Endothelial cell of umbilical vein (primary cell): ENCODE data around the gene DGKG. TPM values are rescaled to one million over a fixed set of nuclear protein-coding genes. Genes with fewer than 3 reads are reported as not detected.

Experiments
- BruUV-seq: library from RNA; stranded (reverse); fragments of 400-500 nt; replicated peaks from 2 replicates; lab custom pipeline; 2021; lab: Mats Ljungman, UMichigan
- CTCF ChIA-PET: fragments of 300-600, 350-600 bp; sonication (Branson Sonifier 250); formaldehyde crosslinking; loops from one replicate; lab custom pipeline; 2021; ENCODE audit warnings: antibody characterized with exemption, inconsistent platforms; lab: Charles Lee
- POLR2A ChIA-PET: fragments of 300-600, 350-600 bp; sonication (Branson Sonifier 250); formaldehyde crosslinking; loops from one replicate; lab custom pipeline; 2021; ENCODE audit warnings: antibody characterized with exemption, inconsistent platforms; lab: Charles Lee
- DNase-seq: peaks from one replicate; pipeline ENCODE4 v3.0.0-alpha.2; 2011; ENCODE audit warnings: low read depth, low spot score
- FAIRE-seq: peaks from 2 replicates; lab custom pipeline; 2011; peaks lifted over from hg19 to GRCh38; lab: Jason Lieb, UNC
- H2AFZ ChIP-seq: 2 replicates; pipeline ENCODE4 v1.6.0; 2012; ENCODE audit warnings: low read depth, low read length, control low read depth, inconsistent platforms
- H3K27ac ChIP-seq: 2 replicates; pipeline ENCODE4 v1.5.1; 2011; ENCODE audit warnings: low read depth, mild to moderate bottlenecking, control low read depth, low read length, moderate library complexity; ENCODE audit not compliant: insufficient read depth
- H3K27me3 ChIP-seq, 2 experiments: 2 replicates each; pipeline versions ENCODE4 v1.6.0 to v1.6.1; 2011; ENCODE audit warnings: low read length in 2 of 2, mixed read lengths in 1 of 2; ENCODE audit not compliant: control insufficient read depth in 2 of 2, insufficient read depth in 2 of 2
- H3K36me3 ChIP-seq, 2 experiments: 2 replicates in 1 of 2; 3 replicates in 1 of 2; pipeline ENCODE4 v1.5.1; 2011; ENCODE audit warnings: low read length in 2 of 2, mild to moderate bottlenecking in 1 of 2, moderate library complexity in 1 of 2; ENCODE audit not compliant: control insufficient read depth in 2 of 2, insufficient read depth in 2 of 2; ENCODE audit errors: extremely low read depth in 1 of 2
- H3K4me1 ChIP-seq: 3 replicates; pipeline ENCODE4 v1.5.1; 2011; ENCODE audit warnings: mild to moderate bottlenecking, low read length; ENCODE audit not compliant: control insufficient read depth, insufficient read depth; ENCODE audit errors: extremely low read depth
- H3K4me2 ChIP-seq: 2 replicates; pipeline ENCODE4 v1.6.1; 2011; ENCODE audit warnings: low read length, control low read depth, mixed read lengths; ENCODE audit not compliant: insufficient read depth
- H3K4me3 ChIP-seq, 3 experiments: fragments of 200-600 bp in 1 of 3; sonication (generic), shearing (Covaris generic) in 1 of 3; replicated peaks in 1 of 3; 2 replicates each; pipeline ENCODE4 v1.5.1; 2011 to 2016; ENCODE audit warnings: control low read depth in 3 of 3, low read length in 3 of 3, mild to moderate bottlenecking in 2 of 3, inconsistent platforms in 1 of 3, low read depth in 1 of 3, moderate library complexity in 1 of 3; ENCODE audit not compliant: insufficient read depth in 1 of 3
- H3K79me2 ChIP-seq: 2 replicates; pipeline ENCODE4 v1.6.0; 2012; ENCODE audit warnings: low read length, inconsistent platforms; ENCODE audit not compliant: control insufficient read depth, insufficient read depth
- H3K9ac ChIP-seq: replicated peaks from 2 replicates; pipeline ENCODE3; 2011; ENCODE audit warnings: low read length, control low read depth; ENCODE audit not compliant: insufficient read depth; ENCODE audit errors: extremely low read depth
- H3K9me1 ChIP-seq: replicated peaks from 3 replicates; pipeline ENCODE4 v1.6.0; 2011; ENCODE audit warnings: mild to moderate bottlenecking, low read length; ENCODE audit not compliant: control insufficient read depth, insufficient read depth; ENCODE audit errors: extremely low read depth
- H3K9me3 ChIP-seq: replicated peaks from 2 replicates; pipeline ENCODE4 v1.5.1; 2012; ENCODE audit warnings: low read length, inconsistent platforms; ENCODE audit not compliant: control insufficient read depth, insufficient read depth
- H4K20me1 ChIP-seq: replicated peaks from 2 replicates; pipeline ENCODE3; 2011; ENCODE audit warnings: mild to moderate bottlenecking, low read length; ENCODE audit not compliant: control insufficient read depth, insufficient read depth; ENCODE audit errors: extremely low read depth
- EZH2 ChIP-seq: IDR thresholded peaks from 2 replicates; pipeline ENCODE4 v1.6.1; 2012; ENCODE audit warnings: borderline replicate concordance, low read depth, mild to moderate bottlenecking, moderate library complexity, low read length, inconsistent platforms; ENCODE audit not compliant: severe bottlenecking
- FOS ChIP-seq: IDR thresholded peaks from 2 replicates; pipeline ENCODE4 v1.6.1; 2011; ENCODE audit warnings: mild to moderate bottlenecking, low read length, moderate library complexity, borderline replicate concordance; ENCODE audit not compliant: insufficient read depth
- GATA2 ChIP-seq: IDR thresholded peaks from 2 replicates; pipeline ENCODE4 v1.7.0; 2011; ENCODE audit warnings: low read depth, mild to moderate bottlenecking, moderate library complexity, mixed read lengths, low read length; ENCODE audit not compliant: insufficient read length, insufficient read depth
- JUN ChIP-seq: IDR thresholded peaks from 2 replicates; pipeline ENCODE4 v1.6.1; 2011; ENCODE audit warnings: borderline replicate concordance, low read depth; ENCODE audit not compliant: insufficient read length, insufficient read depth
- MYC ChIP-seq: IDR thresholded peaks from one replicate; pipeline ENCODE4 v1.6.1; 2011; ENCODE audit warnings: mild to moderate bottlenecking, low read depth, low read length
- POLR2A ChIP-seq: IDR thresholded peaks from 2 replicates; pipeline ENCODE4 v1.6.1; 2012; ENCODE audit warnings: low read depth, mild to moderate bottlenecking, control low read depth, low read length
- POLR2AphosphoS5 ChIP-seq: IDR thresholded peaks from 2 replicates; pipeline ENCODE4 v1.6.1; 2012; ENCODE audit warnings: low read depth, mild to moderate bottlenecking, control low read depth, low read length, moderate library complexity; ENCODE audit not compliant: insufficient read depth
- dilution Hi-C: fragments of 300-500 bp; cut with MboI; formaldehyde crosslinking; loops from one replicate; pipeline ENCODE4 v1.15.0; 2019; ENCODE audit warnings: low sequenced_read_pairs; ENCODE audit not compliant: extremely low pct_ligation_motif_present
- intact Hi-C: fragments of 100-400 bp; cut with micrococcal nuclease; formaldehyde crosslinking; loops from one replicate; pipeline ENCODE4 v1.10.0; 2022
- polyA plus RNA-seq, 4 experiments: library from polyadenylated mRNA; depleted of rRNA in 3 of 4; stranded (reverse) in 3 of 4; unstranded in 1 of 4; fragments of >200 nt; gene quantifications; 2 replicates each; pipeline versions ENCODE4 v1.2.1 to v1.2.3, GENCODE V29; 2011 to 2012; ENCODE audit warnings: missing spikeins in 1 of 4
- total RNA-seq: library from RNA; stranded (reverse); gene quantifications from 2 replicates; pipeline ENCODE4 v1.2.3, GENCODE V29; 2021
- TF ChIP-seq, protein P1 (sequence below): IDR thresholded peaks from 2 replicates; pipeline ENCODE4 v1.6.1; 2011; ENCODE audit not compliant: insufficient read depth, insufficient read length

DGKG gene
- total and polyA plus RNA-seq, 2 donors (not counting 3 experiments of a cell fraction or from before 2014, with no cell fraction given): not detected

- no peak for FAIRE-seq
- no peaks in the 10 kb centered on the region for H4K20me1 ChIP-seq
- dilution Hi-C loops (no loop called here), intact Hi-C loops (no loop called here)
- no peak overlapping the region for H3K4me3 ChIP-seq
- H3K4me2 ChIP-seq: no peak overlapping the region
- no peaks in the 10 kb centered on the region for H3K9me1 ChIP-seq
- H3K27me3 ChIP-seq: peaks cover 8 to 10% of the 10 kb centered on the region in 2 experiments
- no peak for TF ChIP-seq EZH2
- no peak for TF ChIP-seq GATA2
- no peak for TF ChIP-seq POLR2A
- no peak for TF ChIP-seq POLR2AphosphoS5
- TF ChIP-seq MYC: no peak
- H3K27ac ChIP-seq: no peak overlapping the region
- H3K4me1 ChIP-seq: no peaks in the 10 kb centered on the region
- H3K9me3 ChIP-seq: no peaks in the 10 kb centered on the region
- no peaks in the 10 kb centered on the region for H3K79me2 ChIP-seq
- ChIA-PET CTCF (no interaction called here), POLR2A (no interaction called here)
- no peaks in the 10 kb centered on the region for H3K36me3 ChIP-seq
- H3K9ac ChIP-seq: no peak overlapping the region
- no peak for DNase-seq
- BruUV-seq: no TSS peak
- H2AFZ ChIP-seq: no peak overlapping the region
Observed at GRCh38 chr3:186368717-186369116, 6.7 kb upstream of the DGKG start.

- DNase-seq (no peak), FAIRE-seq (no peak)
- H3K9ac ChIP-seq: no peak overlapping the region
- intact Hi-C loops (no loop called here), dilution Hi-C loops (no loop called here)
- ChIA-PET CTCF (no interaction called here), POLR2A (no interaction called here)
- H3K36me3 ChIP-seq: no peaks in the 10 kb centered on the region
- BruUV-seq: no TSS peak
- no peak overlapping the region for H2AFZ ChIP-seq
- no peaks in the 10 kb centered on the region for H3K9me1 ChIP-seq
- peaks cover 11 to 13% of the 10 kb centered on the region in 2 experiments for H3K27me3 ChIP-seq
- no peaks in the 10 kb centered on the region for H3K79me2 ChIP-seq
- no peak overlapping the region for H3K4me2 ChIP-seq
- H3K9me3 ChIP-seq: no peaks in the 10 kb centered on the region
- no peaks in the 10 kb centered on the region for H3K4me1 ChIP-seq
- H3K27ac ChIP-seq: no peak overlapping the region
- H3K4me3 ChIP-seq: no peak overlapping the region
- no peaks in the 10 kb centered on the region for H4K20me1 ChIP-seq
- no peak for TF ChIP-seq EZH2
- no peak for TF ChIP-seq FOS
- no peak for TF ChIP-seq JUN
- TF ChIP-seq, protein P1, sequence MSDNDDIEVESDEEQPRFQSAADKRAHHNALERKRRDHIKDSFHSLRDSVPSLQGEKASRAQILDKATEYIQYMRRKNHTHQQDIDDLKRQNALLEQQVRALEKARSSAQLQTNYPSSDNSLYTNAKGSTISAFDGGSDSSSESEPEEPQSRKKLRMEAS: no peak
- TF ChIP-seq POLR2A: no peak
- TF ChIP-seq MYC: no peak
Observed at GRCh38 chr3:186368176-186368575, 6.1 kb upstream of the DGKG start.
